Measurements from ENCODE around the gene GALNT7. TPM values are rescaled to one million over a fixed set of nuclear protein-coding genes. Genes with fewer than 3 reads are reported as not detected.

Gene GALNT7
- total RNA-seq, 4 donors from 2014 or later, result 37.1 to 139 (median 96.4) TPM

DNA sequence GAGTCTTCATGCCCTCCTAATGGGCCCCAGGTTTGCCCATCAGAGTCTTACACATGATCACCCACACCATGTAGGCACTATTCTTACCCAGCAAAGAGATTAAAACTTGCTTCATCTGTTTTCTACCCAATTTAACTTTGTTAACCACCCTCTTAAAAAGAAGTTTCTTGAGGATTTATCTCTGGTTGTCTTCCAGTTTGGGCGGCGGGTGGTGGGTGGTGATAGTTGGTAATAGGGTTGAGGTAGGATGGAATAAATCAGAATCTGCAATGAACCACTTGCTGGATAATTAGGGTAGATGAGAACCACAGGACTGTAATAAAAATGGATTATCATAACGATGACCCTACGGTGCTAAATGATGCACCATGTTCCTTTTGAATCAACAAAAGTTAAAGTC is 30.9 kb downstream of the GALNT7 start:
- no peak overlapping the region for H3K4me3 ChIP-seq

DNA sequence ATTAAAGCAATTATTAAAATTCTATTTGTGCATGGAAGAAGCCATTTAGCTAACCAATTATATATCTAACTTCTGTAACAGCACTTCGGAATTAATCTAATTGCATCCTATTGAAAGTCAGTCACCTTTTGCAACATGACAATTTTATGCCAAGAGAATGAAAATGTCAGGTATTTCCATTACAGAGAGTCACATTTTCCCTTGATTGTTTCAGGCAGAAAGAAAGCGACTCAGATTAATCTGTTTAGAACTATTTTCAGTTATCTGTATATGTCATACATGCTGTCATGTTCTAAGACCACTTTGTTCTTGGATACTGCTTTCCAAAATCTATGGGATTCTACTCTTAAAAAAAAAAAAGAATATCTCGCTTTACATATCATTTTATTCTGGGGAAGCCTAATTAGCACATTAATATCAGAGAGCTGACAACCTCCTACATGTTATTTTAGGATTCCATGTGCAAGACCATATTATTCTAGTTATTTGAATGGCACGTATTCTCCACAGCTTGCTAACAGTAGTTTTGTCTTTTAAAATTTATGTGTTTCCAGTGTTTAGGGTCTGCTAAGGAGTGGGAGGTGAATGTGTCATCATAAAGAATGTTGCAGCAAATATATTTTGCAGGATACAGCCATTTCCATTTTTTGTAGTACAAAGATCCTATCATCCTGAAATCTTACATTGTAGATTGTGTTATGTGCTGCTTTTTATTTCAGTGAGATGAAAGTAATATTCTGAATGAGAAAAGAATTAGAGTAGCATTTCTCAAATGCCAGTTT is 31.7 kb downstream of the GALNT7 start:
- TF ChIP-seq POLR2A (IDR thresholded peaks at IDR 0.05), result no peak
- TF ChIP-seq CTCF (IDR thresholded peaks at IDR 0.05), result no peak
- H3K4me3 ChIP-seq, result no peak overlapping the region
- H3K36me3 ChIP-seq, result no peaks in the 10 kb centered on the region
- H3K4me1 ChIP-seq, result no peaks in the 10 kb centered on the region
- H3K27ac ChIP-seq, result no peak overlapping the region
- no peak for DNase-seq
- no peaks in the 10 kb centered on the region for H3K9me3 ChIP-seq
- H3K27me3 ChIP-seq, result no peaks in the 10 kb centered on the region

More for the DNA sequence above, 30.9 kb downstream of the GALNT7 start:
- TF ChIP-seq POLR2A (IDR thresholded peaks at IDR 0.05) (no peak), CTCF (IDR thresholded peaks at IDR 0.05) (no peak)
- Histone ChIP-seq H3K27ac (no peak overlapping the region), H3K36me3 (no peaks in the 10 kb centered on the region), H3K4me1 (no peaks in the 10 kb centered on the region), H3K9me3 (no peaks in the 10 kb centered on the region), H3K27me3 (no peaks in the 10 kb centered on the region)
- DNase-seq, result no peak

GRCh38 chr4:173202395-173202794 is 33.8 kb downstream of the GALNT7 start:
- Histone ChIP-seq H3K27ac (no peak overlapping the region), H3K36me3 (no peaks in the 10 kb centered on the region), H3K27me3 (no peaks in the 10 kb centered on the region), H3K4me1 (no peaks in the 10 kb centered on the region), H3K4me3 (no peak overlapping the region), H3K9me3 (no peaks in the 10 kb centered on the region)
- no peak for TF ChIP-seq CTCF (IDR thresholded peaks at IDR 0.05)
- no peak for DNase-seq

GRCh38 chr4:173205656-173206055 is 37.0 kb downstream of the GALNT7 start:
- H3K4me3 ChIP-seq, result no peak overlapping the region
- no peaks in the 10 kb centered on the region for H3K27me3 ChIP-seq
- no peak overlapping the region for H3K27ac ChIP-seq
- H3K9me3 ChIP-seq, result no peaks in the 10 kb centered on the region
- TF ChIP-seq POLR2A (IDR thresholded peaks at IDR 0.05) (no peak), CTCF (IDR thresholded peaks at IDR 0.05) (no peak)
- no peak for DNase-seq
- H3K4me1 ChIP-seq, result no peaks in the 10 kb centered on the region
- H3K36me3 ChIP-seq, result no peaks in the 10 kb centered on the region

GRCh38 chr4:173208420-173208819 is 39.8 kb downstream of the GALNT7 start:
- Histone ChIP-seq H3K27ac (no peak overlapping the region), H3K36me3 (no peaks in the 10 kb centered on the region), H3K4me1 (no peaks in the 10 kb centered on the region), H3K9me3 (no peaks in the 10 kb centered on the region), H3K4me3 (no peak overlapping the region), H3K27me3 (no peaks in the 10 kb centered on the region)
- DNase-seq, result no peak
- TF ChIP-seq POLR2A (IDR thresholded peaks at IDR 0.05) (no peak), CTCF (IDR thresholded peaks at IDR 0.05) (no peak)

Data from Peyer's patch (tissue), 4 donors.